Fibroblast of peridontal ligament (primary cell): ENCODE measurements around the gene TMEM222.
"Not testable (repeated sequence)": the region's sequence is repeated elsewhere in the genome, so short reads cannot be mapped to it uniquely, and the experiment has no call there.

Experiments used
- DNase-seq: peaks from one replicate; pipeline ENCODE4 v3.0.0-alpha.2; 2010; ENCODE audit errors: extremely low read depth

The TMEM222 gene, protein sequence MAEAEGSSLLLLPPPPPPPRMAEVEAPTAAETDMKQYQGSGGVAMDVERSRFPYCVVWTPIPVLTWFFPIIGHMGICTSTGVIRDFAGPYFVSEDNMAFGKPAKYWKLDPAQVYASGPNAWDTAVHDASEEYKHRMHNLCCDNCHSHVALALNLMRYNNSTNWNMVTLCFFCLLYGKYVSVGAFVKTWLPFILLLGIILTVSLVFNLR

DNA sequence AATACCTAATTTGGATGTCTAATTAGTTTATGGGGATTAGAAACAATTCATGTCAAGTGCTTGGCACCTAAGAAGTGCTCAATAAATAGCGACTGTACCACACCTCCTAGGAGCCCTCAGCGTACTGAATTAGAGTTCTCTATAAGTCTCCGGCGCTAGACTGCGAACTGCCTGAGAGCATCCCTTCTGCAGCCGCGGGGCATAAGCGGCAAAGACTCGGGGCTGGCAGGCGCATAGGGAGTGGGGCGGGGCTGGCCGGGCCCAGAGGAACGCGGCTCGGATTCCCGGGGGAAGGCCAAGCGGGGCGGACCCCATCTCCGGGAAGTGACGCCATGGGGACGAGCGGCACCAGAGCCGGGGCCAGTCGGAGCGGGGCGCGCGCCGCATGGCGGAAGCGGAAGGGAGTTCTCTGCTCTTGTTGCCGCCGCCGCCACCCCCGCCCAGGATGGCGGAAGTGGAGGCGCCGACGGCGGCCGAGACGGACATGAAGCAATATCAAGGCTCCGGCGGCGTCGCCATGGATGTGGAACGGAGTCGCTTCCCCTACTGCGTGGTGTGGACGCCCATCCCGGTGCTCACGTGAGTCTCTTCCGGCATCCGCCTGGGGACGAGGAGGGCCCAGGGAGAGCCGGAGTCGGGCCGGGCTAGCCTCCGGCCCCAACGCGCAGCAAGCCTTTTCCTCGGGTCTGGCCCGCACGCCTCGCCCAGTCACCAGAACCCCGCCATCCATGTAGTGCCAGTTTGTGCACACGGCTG is at the start of gene TMEM222:
Gene TMEM222, plus strand, starts transcription at position 351 of the 756 bp plus-strand sequence. Its CDS starts 35 bp downstream, at position 386.
- peak; percentile 93 for DNase-seq

DNA sequence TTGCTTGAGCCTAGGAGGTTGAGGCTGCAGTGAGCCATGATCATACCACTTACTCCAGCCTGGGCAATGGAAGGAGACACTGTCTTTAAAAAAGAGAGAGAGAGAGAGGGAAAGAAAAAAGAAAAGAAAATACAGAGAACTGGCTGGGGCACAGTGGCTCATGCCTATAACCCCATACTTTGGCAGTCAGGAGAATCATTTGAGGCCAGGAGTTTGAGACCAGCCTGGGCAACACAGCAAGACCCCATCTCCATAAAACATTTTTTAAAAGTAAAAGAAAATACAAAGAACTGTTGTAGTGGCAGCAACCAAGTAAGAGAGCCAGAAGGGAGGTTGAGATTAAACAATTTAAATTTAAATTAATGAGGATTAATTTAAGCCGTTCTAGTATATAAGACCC is 47.8 kb upstream of the TMEM222 start:
- no peak for DNase-seq

DNA sequence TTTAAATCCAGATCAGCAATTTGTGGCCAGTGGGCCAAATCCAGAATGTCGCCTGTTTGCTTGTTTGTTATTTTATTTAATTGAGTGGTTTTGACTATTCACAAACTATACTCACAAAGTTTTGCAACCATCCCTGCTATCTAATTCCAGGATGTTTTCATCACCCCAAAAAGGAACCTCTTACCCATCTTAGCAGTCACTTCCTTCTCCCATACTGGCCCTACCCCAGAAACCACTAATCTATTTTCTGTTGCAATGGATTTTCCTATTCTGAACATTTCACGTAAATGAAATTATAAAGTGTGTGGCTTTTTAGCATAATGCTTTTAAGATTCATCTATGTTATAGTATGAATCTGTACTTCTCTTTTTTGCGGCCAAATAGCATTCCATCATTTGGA is 46.3 kb upstream of the TMEM222 start:
- DNase-seq, result no peak

DNA sequence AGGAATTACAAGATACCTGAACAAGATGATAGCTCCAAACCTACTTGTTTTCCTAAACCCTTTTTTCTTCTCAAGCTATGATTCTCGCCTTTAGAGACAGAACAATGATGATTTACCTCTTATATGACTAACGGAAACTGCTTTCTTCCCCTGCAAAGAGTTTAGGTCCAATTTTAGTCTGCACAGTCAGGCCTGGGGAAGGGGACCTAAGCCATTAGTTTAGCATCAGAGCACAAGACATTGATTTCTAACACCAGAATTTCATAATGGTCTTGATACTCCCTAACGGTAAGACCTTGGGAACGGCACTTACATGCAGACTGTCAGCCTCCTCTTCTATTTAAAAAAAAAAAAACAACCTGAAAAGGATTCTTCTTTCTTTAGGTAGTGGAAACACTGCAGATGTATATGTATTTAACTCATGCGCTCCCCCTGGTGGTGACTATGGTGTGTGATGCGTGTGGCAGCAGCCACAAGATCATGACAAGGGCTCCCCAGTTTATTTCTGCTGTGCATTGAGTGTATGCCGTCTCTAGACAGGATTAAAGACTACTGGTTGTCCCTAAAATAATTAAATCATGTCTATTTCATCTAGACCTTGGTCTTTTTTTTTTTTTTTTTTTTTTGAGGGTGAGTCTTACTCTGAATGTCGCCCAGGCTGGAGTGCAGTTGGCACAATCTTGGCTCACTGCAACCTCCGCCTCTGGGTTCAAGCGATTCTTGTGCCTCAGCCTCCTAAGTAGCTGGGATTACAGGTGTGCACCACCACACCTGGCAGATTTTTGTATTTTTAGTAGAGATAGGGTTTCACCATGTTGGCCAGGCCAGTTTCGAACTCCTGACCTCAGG is 37.3 kb upstream of the TMEM222 start:
- peak; percentile 76 for DNase-seq

DNA sequence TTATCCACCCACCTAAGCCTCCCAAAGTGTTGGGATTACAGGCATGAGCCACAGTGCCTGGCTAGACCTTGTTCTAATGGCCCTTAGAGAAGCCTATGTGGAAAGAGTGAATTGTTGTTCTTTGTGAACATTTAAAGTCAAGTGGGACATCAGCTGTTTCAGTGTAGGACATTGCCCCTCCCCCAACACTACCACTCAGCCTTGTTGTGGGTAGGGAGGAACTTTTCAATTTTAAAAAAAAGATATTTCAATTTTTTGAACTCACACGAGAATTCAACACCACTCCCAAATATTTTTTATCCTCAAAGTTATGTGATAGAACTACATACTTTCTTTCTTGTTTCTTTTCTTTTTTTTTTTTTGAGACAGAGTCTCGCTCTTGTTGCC is 36.7 kb upstream of the TMEM222 start:
- DNase-seq, result no peak

DNA sequence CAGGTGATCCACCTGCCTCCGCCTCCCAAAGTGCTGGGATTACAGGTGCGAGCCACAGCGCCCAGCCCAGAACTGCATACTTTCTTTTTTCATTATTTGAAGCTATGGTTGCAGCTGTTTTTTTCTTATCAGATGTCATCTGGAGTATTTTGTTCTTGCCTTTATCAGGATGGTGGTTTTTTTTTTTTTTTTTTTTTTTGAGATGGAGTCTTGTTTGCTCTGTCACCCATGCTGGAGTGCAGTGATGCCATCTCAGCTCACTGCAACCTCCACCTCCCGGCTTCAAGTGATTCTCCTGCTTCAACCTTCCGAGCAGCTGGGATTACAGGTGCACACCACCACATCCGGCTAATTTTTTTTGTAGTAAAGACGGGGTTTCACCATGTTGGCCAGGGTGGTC is 36.1 kb upstream of the TMEM222 start:
- not testable (repeated sequence) for DNase-seq

DNA sequence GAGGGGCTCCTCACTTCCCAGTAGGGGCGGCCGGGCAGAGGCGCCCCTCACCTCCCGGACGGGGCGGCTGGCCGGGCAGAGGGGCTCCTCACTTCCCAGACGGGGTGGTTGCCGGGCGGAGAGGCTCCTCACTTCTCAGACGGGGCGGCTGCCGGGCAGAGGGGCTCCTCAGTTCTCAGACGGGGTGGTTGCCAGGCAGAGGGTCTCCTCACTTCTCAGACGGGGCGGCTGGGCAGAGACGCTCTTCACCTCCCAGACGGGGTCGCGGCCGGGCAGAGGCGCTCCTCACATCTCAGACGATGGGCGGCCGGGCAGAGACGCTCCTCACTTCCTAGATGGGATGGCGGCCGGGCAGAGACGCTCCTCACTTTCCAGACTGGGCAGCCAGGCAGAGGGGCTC is 32.8 kb upstream of the TMEM222 start:
- not testable (repeated sequence) for DNase-seq

DNA sequence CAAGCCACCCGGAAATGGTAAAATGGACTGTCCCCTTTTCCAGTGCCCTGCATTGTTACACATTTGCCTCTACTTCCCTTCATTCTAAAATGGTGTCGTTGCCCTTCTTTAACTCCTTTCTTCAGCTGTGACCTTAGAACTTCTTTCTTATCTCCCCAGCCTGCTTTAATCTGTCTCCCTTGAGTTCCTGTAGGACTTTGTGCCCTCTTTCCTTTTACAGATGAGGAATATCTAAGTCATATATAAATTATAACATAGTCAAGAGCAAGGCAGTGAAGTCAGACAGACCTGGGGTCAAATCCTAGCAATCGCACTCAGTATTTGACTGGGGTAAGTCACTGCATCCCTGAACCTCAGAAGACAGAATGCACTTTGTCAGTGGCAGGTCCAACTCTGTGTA is 31.4 kb upstream of the TMEM222 start:
- no peak for DNase-seq

DNA sequence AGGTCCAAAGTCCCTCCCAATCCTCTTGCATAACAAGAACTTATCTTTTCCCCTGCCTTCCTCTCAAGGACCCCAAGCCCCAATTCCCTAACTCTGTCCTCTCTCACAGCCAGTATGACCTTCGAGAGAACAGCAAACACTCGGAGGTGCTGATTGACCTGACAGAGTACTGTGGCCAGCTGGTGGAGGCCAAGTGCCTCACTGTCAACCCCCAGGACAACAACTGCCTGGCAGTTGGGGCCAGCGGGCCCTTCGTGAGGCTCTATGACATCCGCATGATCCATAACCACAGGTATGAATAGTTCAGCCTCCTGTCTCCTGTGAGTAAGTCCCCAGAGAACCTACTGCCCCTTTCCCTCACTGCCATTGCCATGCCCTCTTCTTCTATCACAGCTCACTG is 29.9 kb upstream of the TMEM222 start:
- no peak for DNase-seq

DNA sequence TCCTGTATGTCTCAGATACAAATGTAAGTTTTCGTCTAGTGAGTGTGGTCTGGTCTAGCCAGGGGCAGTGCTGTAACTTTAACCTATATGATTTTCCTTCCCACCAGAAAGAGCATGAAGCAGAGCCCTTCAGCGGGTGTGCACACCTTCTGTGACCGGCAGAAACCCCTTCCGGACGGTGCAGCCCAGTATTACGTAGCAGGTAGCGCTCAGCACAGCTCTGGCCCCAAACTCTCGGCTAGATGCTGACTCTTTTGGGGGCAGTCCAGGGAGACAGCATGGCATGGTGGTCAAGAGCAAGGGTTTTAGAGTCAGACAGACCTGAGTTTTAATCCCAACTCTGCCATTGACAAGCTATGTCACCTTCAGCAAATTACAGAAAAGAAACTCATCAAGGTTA is 28.0 kb upstream of the TMEM222 start:
- DNase-seq, result no peak

DNA sequence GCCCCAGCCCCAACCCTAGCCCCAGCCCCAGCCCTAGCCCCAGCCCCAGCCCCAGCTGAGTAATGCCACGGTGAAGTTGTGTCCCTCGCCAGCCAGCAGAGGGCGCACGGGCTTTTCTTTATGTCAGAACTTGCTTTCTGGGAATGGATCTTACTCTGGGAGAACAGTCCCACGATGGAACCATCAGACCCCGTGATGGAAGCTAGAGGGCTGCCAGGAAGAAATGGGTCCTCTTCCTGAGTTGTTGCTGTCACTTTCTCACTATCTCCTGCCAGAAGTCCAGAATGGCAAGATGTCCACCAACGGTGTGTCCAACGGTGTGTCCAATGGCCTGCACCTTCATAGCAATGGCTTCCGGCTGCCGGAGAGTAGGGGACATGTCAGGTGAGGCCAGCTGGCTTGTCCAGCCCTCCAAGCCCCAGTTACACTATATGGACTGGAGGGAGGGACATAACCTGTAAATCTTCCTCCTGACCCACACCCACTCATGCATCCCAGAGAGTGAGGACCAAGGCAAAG is 25.1 kb upstream of the TMEM222 start:
- peak; percentile 62 for DNase-seq

DNA sequence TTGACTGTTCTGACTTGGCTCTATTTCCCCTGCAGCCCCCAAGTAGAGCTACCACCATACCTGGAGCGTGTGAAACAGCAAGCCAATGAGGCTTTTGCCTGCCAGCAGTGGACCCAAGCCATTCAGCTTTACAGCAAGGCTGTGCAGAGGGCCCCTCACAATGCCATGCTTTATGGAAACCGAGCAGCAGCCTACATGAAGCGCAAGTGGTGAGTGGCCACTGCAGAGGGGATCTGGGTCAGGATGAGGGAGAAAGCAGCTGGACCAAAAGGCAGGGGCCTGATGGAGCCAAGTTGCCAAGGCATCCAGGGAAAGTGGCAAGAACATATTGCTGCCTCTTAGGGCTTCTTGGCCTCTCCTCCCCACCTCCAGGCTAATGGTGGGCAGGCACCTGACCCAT is 24.1 kb upstream of the TMEM222 start:
- no peak for DNase-seq

DNA sequence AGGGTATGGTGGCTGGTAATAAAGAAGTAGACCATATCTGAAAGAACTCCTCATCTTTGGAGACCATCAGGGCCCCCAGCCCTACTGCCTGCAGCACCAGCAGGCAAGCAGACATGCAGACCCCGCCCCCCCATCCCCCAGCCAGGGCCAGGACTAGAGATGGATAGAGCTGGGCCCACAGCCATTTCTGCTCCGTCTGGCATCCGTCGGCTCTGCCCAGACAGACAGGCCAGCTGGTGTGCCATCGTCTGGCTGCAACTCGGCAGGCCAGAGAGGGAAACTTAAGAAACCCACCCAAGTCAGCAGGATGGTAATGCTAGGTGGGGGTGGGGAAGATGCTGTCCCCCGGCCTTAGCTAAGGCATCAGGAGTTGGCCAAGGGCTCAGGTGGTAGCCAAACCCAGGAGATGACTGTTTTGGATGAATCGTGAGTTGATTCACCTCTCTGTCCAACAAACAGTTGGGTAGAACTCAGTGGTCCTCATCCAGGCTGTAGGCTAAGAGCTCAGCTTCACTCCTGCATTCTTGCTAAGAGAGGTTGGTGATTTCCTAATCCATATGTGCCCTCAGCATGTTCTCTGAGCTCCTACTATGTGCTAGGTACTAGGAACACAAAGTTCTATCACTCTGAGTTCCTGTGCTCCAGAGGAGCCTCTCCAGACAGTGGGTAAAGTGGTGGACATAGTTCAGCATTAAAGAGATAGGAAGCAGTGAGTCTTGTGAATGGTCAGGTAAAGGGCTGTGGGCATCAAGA is 23.2 kb upstream of the TMEM222 start:
- DNase-seq, result no peak

DNA sequence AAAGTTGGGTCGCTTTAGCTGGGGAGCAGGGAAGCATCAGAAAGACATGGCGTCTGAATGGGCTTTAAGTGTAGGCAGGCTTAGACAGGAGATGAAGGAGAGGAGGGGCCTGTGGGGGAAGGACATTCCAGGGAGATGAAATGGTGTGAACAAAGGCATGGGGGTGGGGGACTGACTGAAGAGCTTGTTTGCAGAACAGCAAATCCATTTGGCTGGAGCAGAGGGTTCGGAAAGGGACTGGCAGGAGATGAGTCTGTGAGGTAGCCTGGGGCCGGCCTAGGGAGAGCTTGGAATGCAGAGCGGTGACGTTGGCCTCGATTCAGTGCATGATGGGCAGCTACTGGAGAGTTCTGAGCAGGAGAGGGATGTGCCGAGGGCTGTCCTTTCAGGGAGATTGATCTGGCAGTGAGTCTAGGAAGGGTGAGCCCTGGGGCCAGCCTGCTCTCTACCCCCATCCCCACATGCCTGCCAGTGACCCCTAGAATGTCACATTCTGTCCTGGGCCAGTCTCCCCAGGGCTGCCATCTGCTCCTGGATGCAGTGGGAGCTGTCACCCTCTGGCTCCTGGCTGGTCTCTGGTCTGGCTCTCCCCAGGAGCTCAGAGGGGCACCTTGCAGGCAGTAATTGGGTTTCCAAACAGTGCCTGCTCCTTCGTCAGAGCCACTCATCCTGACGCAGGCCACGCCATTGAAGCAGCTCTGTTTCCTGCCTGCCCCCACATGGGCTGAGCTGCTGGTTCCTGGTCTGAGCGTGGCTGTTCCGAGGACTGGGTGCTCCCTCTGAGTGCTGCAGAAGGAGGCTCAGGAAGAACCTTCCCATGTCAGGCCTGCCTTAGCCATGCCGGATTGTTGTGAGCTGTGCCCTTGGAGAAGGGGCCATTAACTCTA is 22.3 kb upstream of the TMEM222 start:
- peak; percentile 94 for DNase-seq

DNA sequence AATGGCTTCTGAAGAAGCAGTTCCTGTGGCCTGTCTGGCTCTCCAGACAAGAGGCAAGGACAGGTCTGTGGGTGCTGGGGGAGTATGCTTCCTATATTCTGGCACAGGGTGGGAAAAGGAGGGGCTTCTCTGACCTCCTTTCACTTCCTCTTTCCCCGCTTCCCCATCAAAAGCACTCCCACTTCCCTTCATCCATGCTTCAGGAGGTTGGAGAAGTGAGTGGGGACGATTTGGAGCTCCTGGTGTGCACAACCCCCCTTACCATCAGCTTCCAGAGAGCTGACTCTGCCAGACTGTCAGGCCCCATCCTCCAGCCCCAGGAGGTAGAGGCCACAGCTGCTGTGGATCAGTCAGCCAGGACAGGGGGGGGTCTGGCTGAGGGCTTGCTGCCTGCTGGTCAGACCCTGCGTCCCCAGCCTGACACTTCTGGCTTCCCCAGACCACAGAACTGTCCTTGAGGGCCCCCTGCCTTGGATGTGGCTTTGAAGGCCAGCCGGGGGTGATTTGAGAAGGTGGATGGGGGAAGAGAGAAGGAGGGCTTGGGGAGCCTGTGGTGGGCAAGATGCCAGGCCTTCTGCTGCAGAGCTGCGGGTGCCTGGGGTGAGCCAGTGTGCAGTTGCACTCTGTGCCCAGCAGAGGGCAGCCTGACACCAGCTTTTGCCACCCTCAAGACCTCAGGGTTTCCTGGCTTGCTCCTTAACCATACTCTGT is 21.5 kb upstream of the TMEM222 start:
- peak; percentile 93 for DNase-seq

DNA sequence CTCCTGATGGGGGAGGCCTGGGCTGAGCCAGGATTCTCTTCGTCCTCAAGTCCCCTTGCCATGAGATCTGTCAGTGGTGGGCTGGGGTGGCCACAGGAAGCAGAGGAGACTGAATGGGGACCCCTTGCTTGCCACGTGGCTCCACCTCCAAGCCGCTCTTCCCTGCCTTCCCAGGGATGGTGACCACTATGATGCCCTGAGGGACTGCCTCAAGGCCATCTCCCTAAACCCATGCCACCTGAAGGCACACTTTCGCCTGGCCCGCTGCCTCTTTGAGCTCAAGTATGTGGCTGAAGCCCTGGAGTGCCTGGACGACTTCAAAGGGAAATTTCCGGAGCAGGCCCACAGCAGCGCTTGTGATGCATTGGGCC is 20.9 kb upstream of the TMEM222 start:
- DNase-seq, result no peak

DNA sequence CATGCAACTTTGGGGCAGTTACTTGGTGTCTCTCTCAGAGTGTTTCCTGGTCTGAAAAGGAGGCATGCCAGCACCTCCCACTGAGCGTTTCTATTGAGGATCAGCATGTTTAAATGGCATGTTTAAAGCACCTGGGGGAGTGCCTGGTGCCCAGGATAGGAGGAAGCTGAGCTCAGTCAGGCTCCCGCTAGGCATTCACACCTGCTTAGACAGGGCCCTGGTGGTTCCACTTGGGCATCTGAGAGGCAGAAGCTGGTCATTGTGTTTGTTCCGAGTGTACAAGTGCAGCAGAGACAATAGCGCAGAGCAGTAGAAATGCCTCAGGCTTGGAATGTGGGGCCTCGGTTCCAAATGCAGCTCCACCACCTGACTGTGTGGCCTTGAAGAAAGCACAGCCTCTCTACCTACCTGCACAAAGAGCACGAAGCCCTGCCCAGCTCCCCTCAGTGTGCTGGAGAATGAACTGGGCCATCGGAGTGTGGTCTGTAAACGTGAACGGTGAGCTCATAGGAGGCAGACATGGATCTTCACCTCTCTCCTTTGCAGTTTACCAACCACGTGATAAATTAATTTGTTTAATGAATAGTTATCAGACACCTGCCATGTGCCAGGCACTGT is 20.3 kb upstream of the TMEM222 start:
- DNase-seq, result no peak

DNA sequence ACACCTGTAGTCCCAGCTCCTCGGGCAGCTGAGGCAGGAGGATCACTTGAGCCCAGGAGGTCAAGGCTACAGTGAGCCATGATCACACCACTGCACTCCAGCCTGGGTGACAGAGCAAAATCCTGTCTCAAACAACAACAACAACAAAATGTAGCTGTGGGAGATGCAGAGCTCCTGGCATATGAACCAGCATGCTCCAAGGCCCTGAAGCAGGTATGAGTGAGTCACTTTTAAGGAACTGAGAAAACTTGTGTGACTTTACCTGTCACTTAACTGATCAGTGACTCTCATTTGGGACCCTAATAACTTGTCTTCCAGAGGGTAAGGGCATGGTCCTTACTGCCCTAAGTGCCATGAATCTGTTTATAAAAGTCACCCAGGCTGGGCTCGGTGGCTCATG is 19.4 kb upstream of the TMEM222 start:
- no peak for DNase-seq

DNA sequence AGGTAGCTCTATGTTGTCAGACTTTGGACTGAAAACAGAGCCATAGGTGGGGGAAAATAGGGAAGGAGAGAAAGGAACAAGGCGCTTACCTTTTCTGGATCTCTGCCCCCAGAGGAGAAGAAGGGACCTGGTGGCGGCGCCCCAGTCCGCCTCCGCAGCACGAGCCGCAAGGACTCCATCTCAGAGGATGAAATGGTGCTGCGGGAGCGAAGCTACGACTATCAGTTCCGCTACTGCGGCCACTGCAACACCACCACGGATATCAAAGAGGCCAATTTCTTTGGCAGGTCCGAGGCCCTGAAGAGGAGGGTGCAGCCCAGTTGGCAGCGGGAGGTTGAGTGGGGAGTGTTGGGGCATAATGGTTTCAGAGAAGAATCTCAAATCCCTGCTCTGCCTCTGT is 18.5 kb upstream of the TMEM222 start:
- no peak for DNase-seq

DNA sequence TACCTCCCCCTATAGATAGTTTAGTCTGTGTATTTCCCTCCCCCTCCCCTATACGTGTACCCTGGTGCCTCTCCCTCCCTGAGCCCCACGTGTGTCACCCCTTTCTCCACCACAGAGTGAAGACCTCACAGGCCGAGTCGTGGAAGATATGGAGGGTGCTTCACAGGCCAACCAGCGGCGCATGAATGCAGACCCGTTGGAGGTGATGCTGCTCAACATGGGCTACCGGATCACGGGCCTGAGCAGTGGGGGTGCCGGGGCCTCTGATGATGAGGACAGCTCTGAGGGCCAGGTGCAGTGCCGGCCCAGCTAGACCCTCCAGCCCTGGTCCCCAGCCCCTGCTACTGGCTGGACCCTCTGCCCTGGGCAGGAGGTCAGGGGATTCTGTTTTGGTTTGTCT is 15.9 kb upstream of the TMEM222 start:
- DNase-seq, result no peak
